Measurements from ENCODE around the gene NTF4. TPM values are rescaled to one million over a fixed set of nuclear protein-coding genes. Genes with fewer than 3 reads are reported as not detected.
"Not testable (repeated sequence)": the region's sequence is repeated elsewhere in the genome, so short reads cannot be mapped to it uniquely, and the experiment has no call there.

NTF4 gene
- total and polyA plus RNA-seq, 12 donors, result 0.06 to 1.6 (median 0.71) TPM; not detected in 7

GRCh38 chr19:49028686-49029085, 35.9 kb downstream of the NTF4 start:
- H3K27ac ChIP-seq; ATAC-seq; H3K4me1 ChIP-seq; H3K27me3 ChIP-seq; intact Hi-C loops (cut with DNase I); H3K36me3 ChIP-seq; DNase-seq; H3K4me3 ChIP-seq; H3K9me3 ChIP-seq: not testable (repeated sequence)
- 83 to 89% methylated on average over 3 to 8 of the region's 9 CpGs for WGBS, 2 donors

GRCh38 chr19:49025599-49025998, 39.0 kb downstream of the NTF4 start:
- intact Hi-C loops (cut with DNase I); DNase-seq; H3K27ac ChIP-seq; H3K4me1 ChIP-seq; H3K4me3 ChIP-seq; ATAC-seq; H3K36me3 ChIP-seq; H3K9me3 ChIP-seq; H3K27me3 ChIP-seq: not testable (repeated sequence)
- 73 to 74% methylated on average over 22 to 23 of the region's 23 CpGs for WGBS, 2 donors

GRCh38 chr19:49025088-49025487, 39.5 kb downstream of the NTF4 start:
- H3K27ac ChIP-seq; H3K4me1 ChIP-seq; H3K9me3 ChIP-seq; ATAC-seq; intact Hi-C loops (cut with DNase I); DNase-seq; H3K4me3 ChIP-seq; H3K36me3 ChIP-seq: not testable (repeated sequence)
- peaks cover 0 to 13% (median 0%) of the 10 kb centered on the region in 7 donors for H3K27me3 ChIP-seq
- WGBS, 2 donors, result 86 to 90% methylated on average over 3 to 4 of the region's 6 CpGs

- DNase-seq; H3K4me1 ChIP-seq; H3K27ac ChIP-seq; H3K36me3 ChIP-seq; H3K9me3 ChIP-seq; H3K4me3 ChIP-seq; ATAC-seq; intact Hi-C loops (cut with DNase I): not testable (repeated sequence)
- 62 to 78% methylated on average over 12 to 13 of the region's 15 CpGs for WGBS, 2 donors
- H3K27me3 ChIP-seq, result peaks cover 0 to 21% (median 5%) of the 10 kb centered on the region in 7 donors
Measured at GRCh38 chr19:49024233-49024632, 40.4 kb downstream of the NTF4 start, which contains the start of gene CGB3. Gene CGB3, minus strand, starts transcription at chr19:49024333. Its CDS starts 362 bp downstream, at chr19:49023971.

- no peak for DNase-seq
- H3K36me3 ChIP-seq, result no peaks in the 10 kb centered on the region
- no peak for TF ChIP-seq CTCF (IDR thresholded peaks at IDR 0.05)
- peaks cover 0 to 26% (median 23%) of the 10 kb centered on the region in 9 donors for H3K4me1 ChIP-seq
- 91 to 93% methylated on average over 9 of the region's 9 CpGs for WGBS, 2 donors
- H3K27me3 ChIP-seq, result peaks cover 0 to 41% (median 14%) of the 10 kb centered on the region in 7 donors
- H3K27ac ChIP-seq, result no peak overlapping the region
- no peaks in the 10 kb centered on the region for H3K9me3 ChIP-seq
- intact Hi-C loops (cut with DNase I), result no loop called here
- no peak for ATAC-seq
- H3K4me3 ChIP-seq, result no peak overlapping the region
Measured at GRCh38 chr19:49022116-49022515, 42.5 kb downstream of the NTF4 start.

GRCh38 chr19:49020931-49021895, 43.4 kb downstream of the NTF4 start:
- peaks cover 0 to 3% (median 0%) of the 10 kb centered on the region in 9 donors for H3K36me3 ChIP-seq
- ATAC-seq (no peak), DNase-seq (no peak)
- peaks cover 0 to 41% (median 14%) of the 10 kb centered on the region in 7 donors for H3K27me3 ChIP-seq
- WGBS, 2 donors, result 43 to 45% methylated on average over 16 of the region's 16 CpGs
- no peak overlapping the region for H3K4me3 ChIP-seq
- no peaks in the 10 kb centered on the region for H3K9me3 ChIP-seq
- TF ChIP-seq CTCF (IDR thresholded peaks at IDR 0.05), result no peak
- intact Hi-C loops (cut with DNase I), result no loop called here
- peaks cover 0 to 27% (median 23%) of the 10 kb centered on the region in 9 donors for H3K4me1 ChIP-seq
- H3K27ac ChIP-seq, result no peak overlapping the region

Data from heart right ventricle (tissue), 16 donors.